Sigmoid colon (tissue), 4 donors: ENCODE data around the gene MECP2.

ENCODE experiments used
- CTCF ChIP-seq, 4 experiments: fragments of 450-650 bp in 3 of 4; fragments of 200-600 bp in 1 of 4; IDR thresholded peaks; one replicate each; pipeline ENCODE4 v1.5.1; 2016 to 2019; ENCODE audit warnings: antibody characterized with exemption in 4 of 4, mild to moderate bottlenecking in 3 of 4, moderate library complexity in 2 of 4
- POLR2AphosphoS5 ChIP-seq, 4 donors: sonication (generic); formaldehyde crosslinking; IDR thresholded peaks; one replicate each; pipeline ENCODE4 v1.6.1; 2017; ENCODE audit warnings: antibody characterized with exemption in 4 of 4

- TF ChIP-seq CTCF (IDR thresholded peaks at IDR 0.05) (no peak), POLR2AphosphoS5 (IDR thresholded peaks at IDR 0.05) (peak; percentile 56 to 76 (median 60))
Measured at GRCh38 chrX:153972368-153973126, 125.0 kb downstream of the MECP2 start, which contains the start of gene TMEM187.
